H1 (cell line): Measurements from ENCODE around the gene PIGL.
"Not testable (repeated sequence)": the region's sequence is repeated elsewhere in the genome, so short reads cannot be mapped to it uniquely, and the experiment has no call there.

Experiments
- EP300 ChIP-seq, 2 experiments: IDR thresholded peaks; 1 replicate in 1 of 2; 2 replicates in 1 of 2; pipeline ENCODE4 v1.6.1; 2011 to 2012; ENCODE audit warnings: low read depth in 2 of 2, low read length in 2 of 2, mild to moderate bottlenecking in 2 of 2, borderline replicate concordance in 1 of 2, inconsistent platforms in 1 of 2, moderate library complexity in 1 of 2
- EZH2 ChIP-seq: fragments of 200-600 bp; sonication (generic); IDR thresholded peaks from 2 replicates; pipeline ENCODE4 v1.7.1; 2012; ENCODE audit warnings: low read depth, mild to moderate bottlenecking, moderate library complexity, low read length, inconsistent platforms; ENCODE audit not compliant: severe bottlenecking
- GABPA ChIP-seq: IDR thresholded peaks from 2 replicates; pipeline ENCODE4 v1.6.1; 2011; ENCODE audit warnings: mild to moderate bottlenecking, low read length, moderate library complexity, borderline replicate concordance; ENCODE audit not compliant: insufficient read depth
- KDM1A ChIP-seq: fragments of 200-600, 300-600 bp; sonication (generic); IDR thresholded peaks from 2 replicates; pipeline ENCODE4 v1.7.1; 2016; ENCODE audit warnings: mild to moderate bottlenecking, low read length, borderline replicate concordance
- KDM5A ChIP-seq: fragments of 200-600 bp; IDR thresholded peaks from 2 replicates; pipeline ENCODE4 v1.7.1; 2012; ENCODE audit warnings: mild to moderate bottlenecking, low read length, inconsistent platforms, mixed read lengths
- SRF ChIP-seq: IDR thresholded peaks from 2 replicates; pipeline ENCODE4 v1.6.1; 2011; ENCODE audit warnings: mild to moderate bottlenecking, low read depth, low read length, moderate library complexity
- ZNF274 ChIP-seq: IDR thresholded peaks from 2 replicates; pipeline ENCODE4 v1.7.0; 2012; ENCODE audit warnings: low read length, borderline replicate concordance; ENCODE audit errors: extremely low read depth
- TF ChIP-seq, protein P1 (sequence below), 3 experiments: IDR thresholded peaks; 1 replicate in 2 of 3; 2 replicates in 1 of 3; pipeline versions ENCODE4 v1.5.1 to v1.6.1; 2011; ENCODE audit warnings: low read length in 3 of 3, mild to moderate bottlenecking in 3 of 3, inconsistent platforms in 2 of 3, low read depth in 1 of 3, moderate library complexity in 1 of 3; ENCODE audit not compliant: insufficient read depth in 1 of 3; ENCODE audit errors: control extremely low read depth in 1 of 3

DNA sequence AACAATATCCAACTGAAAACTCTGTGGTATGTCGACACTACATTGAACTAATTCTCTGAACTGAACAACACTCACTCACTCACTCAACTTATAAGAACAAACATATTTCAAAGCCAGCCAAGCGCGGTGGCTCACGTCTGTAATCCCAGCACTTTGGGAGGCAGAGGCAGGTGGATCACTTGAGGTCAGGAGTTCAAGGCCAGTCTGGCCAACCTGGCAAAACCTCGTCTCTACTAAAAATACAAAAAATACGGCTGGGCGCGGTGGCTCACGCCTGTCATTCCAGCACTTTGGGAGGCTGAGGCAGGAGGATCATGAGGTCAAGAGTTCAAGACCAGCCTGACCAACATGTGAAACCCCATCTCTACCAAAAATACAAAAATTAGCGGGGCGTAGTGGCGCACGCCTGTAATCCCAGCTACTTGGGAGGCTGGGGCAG, 15.3 kb upstream of the PIGL start:
- TF ChIP-seq, protein P1, sequence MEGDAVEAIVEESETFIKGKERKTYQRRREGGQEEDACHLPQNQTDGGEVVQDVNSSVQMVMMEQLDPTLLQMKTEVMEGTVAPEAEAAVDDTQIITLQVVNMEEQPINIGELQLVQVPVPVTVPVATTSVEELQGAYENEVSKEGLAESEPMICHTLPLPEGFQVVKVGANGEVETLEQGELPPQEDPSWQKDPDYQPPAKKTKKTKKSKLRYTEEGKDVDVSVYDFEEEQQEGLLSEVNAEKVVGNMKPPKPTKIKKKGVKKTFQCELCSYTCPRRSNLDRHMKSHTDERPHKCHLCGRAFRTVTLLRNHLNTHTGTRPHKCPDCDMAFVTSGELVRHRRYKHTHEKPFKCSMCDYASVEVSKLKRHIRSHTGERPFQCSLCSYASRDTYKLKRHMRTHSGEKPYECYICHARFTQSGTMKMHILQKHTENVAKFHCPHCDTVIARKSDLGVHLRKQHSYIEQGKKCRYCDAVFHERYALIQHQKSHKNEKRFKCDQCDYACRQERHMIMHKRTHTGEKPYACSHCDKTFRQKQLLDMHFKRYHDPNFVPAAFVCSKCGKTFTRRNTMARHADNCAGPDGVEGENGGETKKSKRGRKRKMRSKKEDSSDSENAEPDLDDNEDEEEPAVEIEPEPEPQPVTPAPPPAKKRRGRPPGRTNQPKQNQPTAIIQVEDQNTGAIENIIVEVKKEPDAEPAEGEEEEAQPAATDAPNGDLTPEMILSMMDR (IDR thresholded peaks at IDR 0.05; ENCODE audit: control extremely low read depth in 1 of 3, insufficient read depth in 1 of 3, low read depth in 1 of 3, low read length in 3 of 3): not testable (repeated sequence)
- TF ChIP-seq ZNF274; SRF; KDM5A; KDM1A; EP300 (IDR thresholded peaks at IDR 0.05; ENCODE audit: borderline replicate concordance in 1 of 2, low read depth in 2 of 2, low read length in 2 of 2); GABPA; EZH2: not testable (repeated sequence)
